ES-I3 (cell line): ENCODE measurements around the gene OR8S1.
A peak's percentile ranks its signal among the peaks of the same experiment; 100 is the strongest.
"Not testable (repeated sequence)": the region's sequence is repeated elsewhere in the genome, so short reads cannot be mapped to it uniquely, and the experiment has no call there.

ENCODE experiments used
- H3K36me3 ChIP-seq: 2 replicates; pipeline ENCODE4 v1.6.1; 2013; ENCODE audit warnings: mild to moderate bottlenecking, low read length, control low read depth, moderate library complexity; ENCODE audit not compliant: insufficient read depth
- H3K4me1 ChIP-seq: 2 replicates; pipeline ENCODE4 v1.6.1; 2013; ENCODE audit warnings: mild to moderate bottlenecking, control low read depth, low read length; ENCODE audit not compliant: insufficient read depth
- H3K9ac ChIP-seq: 2 replicates; pipeline ENCODE4 v1.6.1; 2013; ENCODE audit warnings: low read depth, mild to moderate bottlenecking, low read length, moderate library complexity
- H3K9me3 ChIP-seq: 2 replicates; pipeline ENCODE4 v1.6.1; 2013; ENCODE audit warnings: mild to moderate bottlenecking, low read length, moderate library complexity; ENCODE audit not compliant: control insufficient read depth, insufficient read depth

Gene OR8S1

GRCh38 chr12:48532601-48533000 lies 7.2 kb downstream of the OR8S1 start:
- no peaks in the 10 kb centered on the region for H3K4me1 ChIP-seq
- H3K9me3 ChIP-seq: no peaks in the 10 kb centered on the region
- H3K9ac ChIP-seq: no peak overlapping the region
- no peaks in the 10 kb centered on the region for H3K36me3 ChIP-seq

- Histone ChIP-seq H3K9me3 (no peaks in the 10 kb centered on the region), H3K9ac (no peak overlapping the region), H3K4me1 (no peaks in the 10 kb centered on the region), H3K36me3 (no peaks in the 10 kb centered on the region)
These were observed 11.2 kb downstream of the OR8S1 start for GRCh38 chr12:48536602-48537001.

- Histone ChIP-seq H3K9ac (no peak overlapping the region), H3K9me3 (no peaks in the 10 kb centered on the region), H3K36me3 (no peaks in the 10 kb centered on the region), H3K4me1 (no peaks in the 10 kb centered on the region)
These were observed 17.0 kb downstream of the OR8S1 start for GRCh38 chr12:48542300-48542928.

GRCh38 chr12:48545833-48546469 lies 20.5 kb downstream of the OR8S1 start:
- no peaks in the 10 kb centered on the region for H3K9me3 ChIP-seq
- H3K36me3 ChIP-seq: no peaks in the 10 kb centered on the region
- H3K4me1 ChIP-seq: no peaks in the 10 kb centered on the region
- no peak overlapping the region for H3K9ac ChIP-seq

- not testable (repeated sequence) for H3K9me3 ChIP-seq, H3K9ac ChIP-seq, H3K36me3 ChIP-seq, H3K4me1 ChIP-seq
These were observed 21.6 kb downstream of the OR8S1 start for GRCh38 chr12:48547012-48547411.

- not testable (repeated sequence) for H3K9me3 ChIP-seq, H3K36me3 ChIP-seq, H3K4me1 ChIP-seq, H3K9ac ChIP-seq
These were observed 26.2 kb downstream of the OR8S1 start for GRCh38 chr12:48551636-48552035.

DNA sequence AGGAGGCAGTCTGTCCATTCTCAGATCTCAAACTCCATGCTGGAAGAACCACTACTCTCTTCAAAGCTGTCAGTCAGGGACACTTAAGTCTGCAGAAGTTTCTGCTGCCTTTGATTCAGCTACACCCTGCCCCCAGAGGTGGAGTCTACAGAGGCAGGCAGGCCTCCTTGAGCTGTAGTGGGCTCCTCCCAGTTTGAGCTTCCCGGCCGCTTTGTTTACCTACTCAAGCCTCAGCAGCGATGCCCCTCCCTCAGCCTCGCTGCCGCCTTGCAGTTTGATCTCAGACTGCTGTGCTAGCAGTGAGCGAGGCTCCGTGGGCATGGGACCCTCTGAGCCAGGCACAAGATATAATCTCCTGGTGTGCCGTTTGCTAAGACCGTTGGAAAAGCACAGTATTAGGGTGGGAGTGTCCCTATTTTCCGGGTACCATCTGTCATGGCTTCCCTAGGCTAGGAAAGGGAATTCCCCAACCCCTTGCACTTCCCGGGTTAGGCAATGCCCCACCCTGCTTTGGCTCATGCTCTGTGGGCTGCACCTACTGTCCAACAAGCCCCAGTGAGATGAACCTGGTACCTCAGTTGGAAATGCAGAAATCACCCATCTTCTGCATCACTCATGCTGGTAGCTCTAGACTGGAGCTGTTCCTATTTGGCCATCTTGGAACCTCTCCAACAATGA lies 28.4 kb downstream of the OR8S1 start:
- H3K9ac ChIP-seq, H3K36me3 ChIP-seq, H3K9me3 ChIP-seq, H3K4me1 ChIP-seq: not testable (repeated sequence)

- Histone ChIP-seq H3K36me3 (no peaks in the 10 kb centered on the region), H3K9ac (peak overlapping the region; percentile 3; the same call in 1 of the 2 replicates), H3K4me1 (peaks cover 10% of the 10 kb centered on the region; the same call in 1 of the 2 replicates), H3K9me3 (peaks cover 5% of the 10 kb centered on the region)
These were observed 31.2 kb downstream of the OR8S1 start for GRCh38 chr12:48556631-48557030.

GRCh38 chr12:48557919-48558318 lies 32.5 kb downstream of the OR8S1 start:
- H3K9me3 ChIP-seq: peaks cover 5% of the 10 kb centered on the region
- no peak overlapping the region for H3K9ac ChIP-seq
- no peaks in the 10 kb centered on the region for H3K36me3 ChIP-seq

GRCh38 chr12:48567731-48568130 lies 42.3 kb downstream of the OR8S1 start:
- Histone ChIP-seq H3K4me1 (no peaks in the 10 kb centered on the region), H3K9me3 (no peaks in the 10 kb centered on the region), H3K36me3 (no peaks in the 10 kb centered on the region), H3K9ac (no peak overlapping the region)

More at GRCh38 chr12:48557919-48558318, 32.5 kb downstream of the OR8S1 start:
- H3K4me1 ChIP-seq: peaks cover 10% of the 10 kb centered on the region; the same call in 1 of the 2 replicates

- no peaks in the 10 kb centered on the region for H3K4me1 ChIP-seq
- no peak within 1 kb of the TSS for H3K9ac ChIP-seq
- no peaks in the 10 kb centered on the region for H3K36me3 ChIP-seq
- H3K9me3 ChIP-seq: no peaks in the 10 kb centered on the region
These were observed 44.5 kb downstream of the OR8S1 start, which contains the start of gene LALBA for GRCh38 chr12:48569946-48570345. LALBA (minus strand) TSS chr12:48570046; CDS start chr12:48570020, 26 bp downstream.

GRCh38 chr12:48572326-48572725 lies 46.9 kb downstream of the OR8S1 start:
- H3K9me3 ChIP-seq: no peaks in the 10 kb centered on the region
- no peaks in the 10 kb centered on the region for H3K4me1 ChIP-seq
- H3K9ac ChIP-seq: no peak overlapping the region

More at GRCh38 chr12:48572326-48572725, 46.9 kb downstream of the OR8S1 start:
- H3K36me3 ChIP-seq: no peaks in the 10 kb centered on the region
